ENCODE results near the gene PLSCR4. TPM values are rescaled to one million over a fixed set of nuclear protein-coding genes. Genes with fewer than 3 reads are reported as not detected.

The PLSCR4 gene
- total and polyA plus RNA-seq, 4 donors, result 10.8 to 95.2 (median 20.8) TPM

GRCh38 chr3:146163584-146163983, 87.3 kb downstream of the PLSCR4 start:
- DNase-seq (peak in 1 of 3 donors; percentile 40), ATAC-seq (ENCODE audit: insufficient read depth, low FRiP score) (no peak)
- TF ChIP-seq CTCF (IDR thresholded peaks at IDR 0.05; ENCODE audit: control extremely low read depth, extremely low read depth), result no peak
- H3K9me3 ChIP-seq (ENCODE audit: control insufficient read depth in 4 of 4, insufficient read depth in 3 of 4, low read length in 3 of 4), result no peaks in the 10 kb centered on the region
- peaks cover 0 to 30% (median 12%) of the 10 kb centered on the region in 5 donors for H3K4me1 ChIP-seq (ENCODE audit: control insufficient read depth in 5 of 5, insufficient read depth in 5 of 5, low read length in 5 of 5)
- 65 to 87% methylated on average over 2 of the region's 2 CpGs for WGBS, 2 donors
- H3K27ac ChIP-seq (ENCODE audit: low read depth in 1 of 2, low read length in 1 of 2), result no peak overlapping the region
- no peak overlapping the region for H3K9ac ChIP-seq (ENCODE audit: insufficient read depth in 1 of 2, low read length in 2 of 2)
- H3K36me3 ChIP-seq (ENCODE audit: control insufficient read depth in 4 of 4, insufficient read depth in 4 of 4, low read length in 4 of 4), result no peaks in the 10 kb centered on the region
- H3K4me3 ChIP-seq, result no peak overlapping the region
- H3K27me3 ChIP-seq (ENCODE audit: control insufficient read depth in 3 of 3, insufficient read depth in 3 of 3, low read length in 2 of 3), result no peaks in the 10 kb centered on the region

GRCh38 chr3:146162561-146162960, 88.3 kb downstream of the PLSCR4 start:
- no peaks in the 10 kb centered on the region for H3K9me3 ChIP-seq (ENCODE audit: control insufficient read depth in 4 of 4, insufficient read depth in 3 of 4, low read length in 3 of 4)
- no peak overlapping the region for H3K9ac ChIP-seq (ENCODE audit: insufficient read depth in 1 of 2, low read length in 2 of 2)
- no peak for TF ChIP-seq CTCF (IDR thresholded peaks at IDR 0.05; ENCODE audit: control extremely low read depth, extremely low read depth)
- H3K27ac ChIP-seq (ENCODE audit: low read depth in 1 of 2, low read length in 1 of 2), result no peak overlapping the region
- ATAC-seq (ENCODE audit: insufficient read depth, low FRiP score) (no peak), DNase-seq (peak in 1 of 3 donors; percentile 49)
- peaks cover 0 to 37% (median 16%) of the 10 kb centered on the region in 5 donors for H3K4me1 ChIP-seq (ENCODE audit: control insufficient read depth in 5 of 5, insufficient read depth in 5 of 5, low read length in 5 of 5)
- no peaks in the 10 kb centered on the region for H3K36me3 ChIP-seq (ENCODE audit: control insufficient read depth in 4 of 4, insufficient read depth in 4 of 4, low read length in 4 of 4)
- no peak overlapping the region for H3K4me3 ChIP-seq
- H3K27me3 ChIP-seq (ENCODE audit: control insufficient read depth in 3 of 3, insufficient read depth in 3 of 3, low read length in 2 of 3), result no peaks in the 10 kb centered on the region
- WGBS, 2 donors, result 86 to 89% methylated on average over 2 of the region's 2 CpGs

- TF ChIP-seq CTCF (IDR thresholded peaks at IDR 0.05; ENCODE audit: control extremely low read depth, extremely low read depth), result no peak
- WGBS, 2 donors, result 8 to 12% methylated on average over 15 of the region's 15 CpGs
- DNase-seq, result peak in 2 of 3 donors; percentile 58 to 74
- ATAC-seq (ENCODE audit: insufficient read depth, low FRiP score), result peak; percentile 1
- peaks cover 0 to 45% (median 16%) of the 10 kb centered on the region in 5 donors for H3K4me1 ChIP-seq (ENCODE audit: control insufficient read depth in 5 of 5, insufficient read depth in 5 of 5, low read length in 5 of 5)
- H3K4me3 ChIP-seq, result peak overlapping the region; percentile 79
- no peaks in the 10 kb centered on the region for H3K27me3 ChIP-seq (ENCODE audit: control insufficient read depth in 3 of 3, insufficient read depth in 3 of 3, low read length in 2 of 3)
- H3K36me3 ChIP-seq (ENCODE audit: control insufficient read depth in 4 of 4, insufficient read depth in 4 of 4, low read length in 4 of 4), result no peaks in the 10 kb centered on the region
- H3K27ac ChIP-seq (ENCODE audit: low read depth in 1 of 2, low read length in 1 of 2), result peak overlapping the region; percentile 97 to 99
- no peaks in the 10 kb centered on the region for H3K9me3 ChIP-seq (ENCODE audit: control insufficient read depth in 4 of 4, insufficient read depth in 3 of 4, low read length in 3 of 4)
- peak overlapping the region; percentile 74 to 96 for H3K9ac ChIP-seq (ENCODE audit: insufficient read depth in 1 of 2, low read length in 2 of 2)
Measured at GRCh38 chr3:146161663-146162002, 89.3 kb downstream of the PLSCR4 start.

All from lung (tissue), 12 donors.